Brain microvascular endothelial cell (primary cell): ENCODE results near the gene HMGB2.

Experiments
- DNase-seq: peaks from one replicate; pipeline ENCODE4 v3.0.0-alpha.2; 2020
- H3K27ac ChIP-seq: fragments of 250-450 bp; sonication (Bioruptor Pico); 2 replicates; pipeline ENCODE4 v1.5.1; 2020; ENCODE audit warnings: mild to moderate bottlenecking, moderate library complexity
- H3K27me3 ChIP-seq: fragments of 250-450 bp; sonication (Bioruptor Pico); replicated peaks from 2 replicates; pipeline ENCODE4 v1.5.1; 2020; ENCODE audit warnings: mild to moderate bottlenecking
- H3K36me3 ChIP-seq: fragments of 250-450 bp; sonication (Bioruptor Pico); replicated peaks from 2 replicates; pipeline ENCODE4 v1.5.1; 2020; ENCODE audit warnings: mild to moderate bottlenecking
- H3K4me3 ChIP-seq: 2 replicates; pipeline ENCODE4 v1.5.1; 2011; ENCODE audit warnings: low read depth, mild to moderate bottlenecking, control low read depth, low read length, moderate library complexity
- CTCF ChIP-seq: IDR thresholded peaks from 2 replicates; pipeline ENCODE4 v1.5.1; 2011; ENCODE audit warnings: low read depth, mild to moderate bottlenecking, moderate library complexity, low read length, control low read depth, inconsistent platforms; ENCODE audit errors: missing control alignments
- in situ Hi-C: cut with HindIII; loops from 2 replicates; pipeline ENCODE4 v1.10.0; 2017; ENCODE audit warnings: low sequenced_read_pairs, low pct_ligation_motif_present

HMGB2 gene

DNA sequence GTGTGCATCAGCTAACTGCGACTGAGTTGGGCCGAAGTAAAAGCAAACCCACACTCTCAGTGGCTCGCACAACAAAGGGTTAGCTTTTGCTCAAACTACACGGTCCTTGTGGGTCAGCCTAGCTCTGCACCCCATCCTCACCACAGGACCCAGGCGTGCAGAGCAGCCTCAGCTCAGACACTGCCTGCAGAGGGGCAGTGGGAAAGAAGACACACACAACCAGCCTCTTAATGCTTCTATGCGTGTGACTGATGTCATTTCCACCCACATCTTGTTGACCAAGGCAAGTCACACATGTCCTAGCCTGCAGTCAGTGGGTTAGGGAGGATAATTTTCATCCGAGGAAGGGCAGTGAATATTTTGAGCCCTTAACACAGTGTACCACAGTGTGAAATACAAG is 40.5 kb downstream of the HMGB2 start:
- no peak for TF ChIP-seq CTCF
- DNase-seq, result no peak
- no peaks in the 10 kb centered on the region for H3K27me3 ChIP-seq
- H3K4me3 ChIP-seq, result no peak overlapping the region
- in situ Hi-C loops, result no loop called here
- H3K27ac ChIP-seq, result no peak overlapping the region
- no peaks in the 10 kb centered on the region for H3K36me3 ChIP-seq

DNA sequence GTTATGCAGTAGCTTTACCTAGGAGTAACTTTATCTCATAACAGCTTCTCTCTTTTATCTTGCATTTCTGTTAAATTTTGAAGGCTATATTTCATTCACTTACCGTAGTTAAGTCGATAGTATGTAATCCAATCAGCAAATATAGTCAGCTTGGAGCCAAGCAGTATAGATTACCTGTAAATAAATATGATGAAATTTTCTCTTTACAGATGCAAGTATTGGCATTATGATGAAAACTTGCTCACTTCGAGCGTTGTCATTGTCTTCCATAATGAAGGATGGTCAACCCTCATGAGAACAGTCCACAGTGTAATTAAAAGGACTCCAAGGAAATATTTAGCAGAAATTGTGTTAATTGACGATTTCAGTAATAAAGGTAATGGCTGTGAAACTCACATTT is 42.3 kb downstream of the HMGB2 start:
- TF ChIP-seq CTCF, result no peak

DNA sequence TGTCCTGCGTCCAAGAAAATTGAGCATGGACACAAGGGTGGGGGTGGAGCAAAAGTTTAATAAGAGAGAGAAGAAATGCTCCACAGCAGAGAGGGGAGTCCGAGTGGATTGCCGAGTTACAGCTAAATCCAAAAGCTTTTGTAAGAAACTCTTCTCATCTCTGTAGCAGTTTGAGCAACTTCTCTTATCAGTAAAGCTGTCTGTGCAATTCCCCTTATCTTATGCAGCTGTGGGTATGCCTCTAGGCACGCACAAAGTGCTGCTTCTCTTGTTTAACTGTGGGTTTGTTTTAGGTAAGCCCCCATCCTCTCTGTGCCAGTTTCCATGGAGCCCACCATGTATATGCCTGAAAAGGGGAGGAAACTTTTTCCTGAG is 44.8 kb downstream of the HMGB2 start:
- DNase-seq, result peak; percentile 6

More for the DNA sequence above, 42.3 kb downstream of the HMGB2 start:
- Histone ChIP-seq H3K27ac (no peak overlapping the region), H3K27me3 (no peaks in the 10 kb centered on the region), H3K36me3 (no peaks in the 10 kb centered on the region), H3K4me3 (no peak overlapping the region)
- DNase-seq, result no peak
- in situ Hi-C loops, result no loop called here

DNA sequence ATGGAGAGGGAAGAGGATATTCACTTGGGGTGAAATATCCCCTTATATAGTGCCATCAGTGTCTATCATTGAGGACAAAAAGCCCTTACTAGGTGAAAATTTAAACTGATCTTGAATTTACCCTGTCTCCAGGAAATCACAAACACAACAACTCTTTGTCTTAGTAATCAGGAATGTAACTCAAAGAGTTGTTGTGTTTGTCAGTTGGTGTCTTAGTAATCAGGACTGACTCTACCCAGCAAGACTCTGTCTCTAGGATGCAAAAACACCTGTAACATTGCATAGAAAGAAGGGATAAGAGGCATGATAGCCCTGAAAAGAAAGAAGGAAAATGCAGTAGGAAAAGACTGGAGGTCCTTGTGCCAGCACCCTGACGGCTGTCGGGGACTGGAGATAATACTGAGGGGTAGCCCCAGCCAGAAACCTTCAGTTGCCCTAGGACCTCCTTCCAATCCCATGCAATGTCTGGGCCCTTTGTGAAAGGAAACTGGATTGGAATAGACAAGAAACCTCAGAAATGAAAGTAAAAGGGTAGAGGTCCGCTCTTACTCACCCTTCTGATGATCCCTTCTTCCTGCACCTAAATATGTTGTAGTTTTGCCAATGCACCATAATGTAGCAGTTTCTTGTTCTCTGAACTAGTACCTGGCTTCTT is 45.3 kb downstream of the HMGB2 start:
- Histone ChIP-seq H3K36me3 (no peaks in the 10 kb centered on the region), H3K4me3 (no peak overlapping the region), H3K27me3 (no peaks in the 10 kb centered on the region), H3K27ac (no peak overlapping the region)
- in situ Hi-C loops, result no loop called here
- TF ChIP-seq CTCF, result no peak
- no peak for DNase-seq

More for the DNA sequence above, 44.8 kb downstream of the HMGB2 start:
- Histone ChIP-seq H3K4me3 (no peak overlapping the region), H3K27ac (no peak overlapping the region), H3K36me3 (no peaks in the 10 kb centered on the region), H3K27me3 (no peaks in the 10 kb centered on the region)
- in situ Hi-C loops, result no loop called here
- no peak for TF ChIP-seq CTCF

DNA sequence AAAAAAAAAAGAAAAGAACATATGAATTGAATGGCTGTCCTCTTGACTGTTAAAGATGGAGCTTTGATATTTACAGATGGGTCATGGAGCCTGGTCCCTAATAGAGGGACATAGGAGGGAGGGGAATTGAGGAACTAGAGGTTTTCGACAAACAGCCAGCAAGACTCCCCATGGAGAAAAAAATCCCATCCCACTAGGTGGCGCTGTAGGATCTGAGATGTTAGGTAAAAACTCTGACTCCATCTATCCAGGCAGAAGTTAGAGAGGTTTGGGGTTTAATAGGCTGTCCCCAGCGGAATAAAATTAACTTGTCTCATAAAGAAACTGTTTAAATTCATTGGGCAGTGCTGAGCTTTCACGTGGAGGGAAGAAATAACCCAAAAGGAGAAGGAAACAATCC is 45.9 kb downstream of the HMGB2 start:
- in situ Hi-C loops, result no loop called here
- no peak overlapping the region for H3K4me3 ChIP-seq
- peak; percentile 67 for TF ChIP-seq CTCF
- DNase-seq, result peak; percentile 45
- no peak overlapping the region for H3K27ac ChIP-seq
- H3K36me3 ChIP-seq, result no peaks in the 10 kb centered on the region
- no peaks in the 10 kb centered on the region for H3K27me3 ChIP-seq

- no peak for TF ChIP-seq CTCF
- DNase-seq, result no peak
- H3K36me3 ChIP-seq, result no peaks in the 10 kb centered on the region
- H3K27me3 ChIP-seq, result no peaks in the 10 kb centered on the region
- H3K27ac ChIP-seq, result no peak overlapping the region
- in situ Hi-C loops, result no loop called here
- H3K4me3 ChIP-seq, result no peak overlapping the region
Observed at GRCh38 chr4:173287486-173287885, 46.7 kb downstream of the HMGB2 start.
